Endodermal cell (in vitro differentiated cells): ENCODE results near the gene UROC1. TPM values are rescaled to one million over a fixed set of nuclear protein-coding genes. Genes with fewer than 3 reads are reported as not detected.

Experiments used
- DNase-seq: peaks from one replicate; pipeline ENCODE4 v3.0.0-alpha.2; 2017
- H3K27ac ChIP-seq: 2 replicates; pipeline ENCODE4 v1.5.1; 2013; ENCODE audit warnings: mild to moderate bottlenecking, low read depth, low read length, moderate library complexity
- H3K27me3 ChIP-seq: 2 replicates; pipeline ENCODE4 v1.6.1; 2013; ENCODE audit warnings: mild to moderate bottlenecking, low read length, moderate library complexity; ENCODE audit not compliant: insufficient read depth, control insufficient read depth, poor library complexity, severe bottlenecking
- H3K36me3 ChIP-seq: 2 replicates; pipeline ENCODE4 v1.7.0; 2013; ENCODE audit warnings: mild to moderate bottlenecking, low read length, moderate library complexity; ENCODE audit not compliant: control insufficient read depth, insufficient read depth
- H3K4me1 ChIP-seq: one replicate; pipeline ENCODE4 v1.7.0; 2013; ENCODE audit warnings: low read length; ENCODE audit not compliant: control insufficient read depth, insufficient read depth
- H3K4me3 ChIP-seq: 2 replicates; pipeline ENCODE4 v1.5.1; 2013; ENCODE audit warnings: mild to moderate bottlenecking, low read length, moderate library complexity
- H3K9ac ChIP-seq: 2 replicates; pipeline ENCODE4 v1.6.1; 2013; ENCODE audit warnings: mild to moderate bottlenecking, low read length, moderate library complexity; ENCODE audit not compliant: poor library complexity, severe bottlenecking; ENCODE audit errors: extremely low read depth
- H3K9me3 ChIP-seq: 2 replicates; pipeline ENCODE4 v1.6.1; 2013; ENCODE audit warnings: mild to moderate bottlenecking, low read length, moderate library complexity; ENCODE audit not compliant: control insufficient read depth
- H3K27ac Mint-ChIP-seq: 2 replicates; pipeline ENCODE4 v1.8.0; 2020; ENCODE audit warnings: mixed read lengths
- H3K27me3 Mint-ChIP-seq: 2 replicates; pipeline ENCODE4 v1.8.0; 2021; ENCODE audit warnings: mild to moderate bottlenecking, mixed read lengths; ENCODE audit not compliant: insufficient read depth
- H3K36me3 Mint-ChIP-seq: 2 replicates; pipeline ENCODE4 v1.8.0; 2020; ENCODE audit warnings: low read depth, mixed read lengths
- H3K4me1 Mint-ChIP-seq: 2 replicates; pipeline ENCODE4 v1.8.0; 2020; ENCODE audit warnings: mixed read lengths
- H3K4me3 Mint-ChIP-seq: 2 replicates; pipeline ENCODE4 v1.8.0; 2020; ENCODE audit warnings: mild to moderate bottlenecking, moderate library complexity, mixed read lengths
- H3K9me3 Mint-ChIP-seq: 2 replicates; pipeline ENCODE4 v1.8.0; 2020; ENCODE audit warnings: mild to moderate bottlenecking, mixed read lengths
- CTCF ChIP-seq: fragments of 200-600 bp; sonication (generic); conservative IDR thresholded peaks from 2 replicates; pipeline ENCODE4 v1.5.0; 2021; ENCODE audit warnings: antibody characterized with exemption, mild to moderate bottlenecking
- WGBS, 2 experiments: methylation state at CpG; one replicate each; pipeline versions ENCODE4 v1.1.5 to v1.1.7; 2013; ENCODE audit warnings: missing lambda C conversion rate in 2 of 2, mixed read lengths in 1 of 2; ENCODE audit not compliant: insufficient coverage in 1 of 2, insufficient read length in 1 of 2; 5-methylcytosine and 5-hydroxymethylcytosine counted together
- total RNA-seq, 2 donors: library from RNA; stranded (reverse); fragmentation: NEBNext Ultra II Directional in 1 of 2; extraction: Animal tissue kit (Norgen Biotek cat#: 25700) in 1 of 2; gene quantifications; 2 replicates in 1 of 2; 3 replicates in 1 of 2; pipeline ENCODE4 v1.2.1, GENCODE V29; 2021

Gene UROC1
- total RNA-seq, 2 donors from 2014 or later: not detected

GRCh38 chr3:126448136-126448892 lies 69.3 kb downstream of the UROC1 start:
- Histone ChIP-seq H3K9ac (no peak overlapping the region), H3K4me1 (no peaks in the 10 kb centered on the region), H3K27me3 (no peaks in the 10 kb centered on the region), H3K36me3 (peaks cover 49% of the 10 kb centered on the region), H3K4me3 (no peak overlapping the region), H3K9me3 (no peaks in the 10 kb centered on the region), H3K27ac (no peak overlapping the region)
- peak; percentile 46 for DNase-seq
- no peak overlapping the region for H3K4me3 Mint-ChIP-seq
- no peak overlapping the region for H3K27ac Mint-ChIP-seq
- H3K36me3 Mint-ChIP-seq: peaks cover 14% of the 10 kb centered on the region
- no peaks in the 10 kb centered on the region for H3K27me3 Mint-ChIP-seq
- no peaks in the 10 kb centered on the region for H3K9me3 Mint-ChIP-seq
- TF ChIP-seq CTCF: no peak
- no peaks in the 10 kb centered on the region for H3K4me1 Mint-ChIP-seq
- WGBS, 2 experiments: 92 to 93% methylated on average over 6 to 17 of the region's 17 CpGs

- no peak overlapping the region for H3K27ac Mint-ChIP-seq
- no peaks in the 10 kb centered on the region for H3K9me3 ChIP-seq
- peaks cover 42% of the 10 kb centered on the region for H3K36me3 ChIP-seq
- no peak overlapping the region for H3K4me3 ChIP-seq
- DNase-seq: peak; percentile 28
- no peak overlapping the region for H3K4me3 Mint-ChIP-seq
- H3K9me3 Mint-ChIP-seq: no peaks in the 10 kb centered on the region
- WGBS, 2 experiments: 88 to 96% methylated on average over 10 to 12 of the region's 12 CpGs
- H3K9ac ChIP-seq: no peak overlapping the region
- H3K36me3 Mint-ChIP-seq: peaks cover 17% of the 10 kb centered on the region
- no peaks in the 10 kb centered on the region for H3K27me3 Mint-ChIP-seq
- no peaks in the 10 kb centered on the region for H3K4me1 Mint-ChIP-seq
- H3K4me1 ChIP-seq: no peaks in the 10 kb centered on the region
- no peak for TF ChIP-seq CTCF
- no peak overlapping the region for H3K27ac ChIP-seq
- H3K27me3 ChIP-seq: no peaks in the 10 kb centered on the region
These were observed 70.0 kb downstream of the UROC1 start for GRCh38 chr3:126447456-126448106.

GRCh38 chr3:126446791-126447190 lies 70.8 kb downstream of the UROC1 start:
- peaks cover 38% of the 10 kb centered on the region for H3K36me3 ChIP-seq
- WGBS, 2 experiments: 77% methylated on average over 2 of the region's 2 CpGs; no CpG with 5 or more reads in 1 of the 2 experiments
- TF ChIP-seq CTCF: no peak
- peak; percentile 45 for DNase-seq
- H3K4me3 ChIP-seq: no peak overlapping the region
- peaks cover 15% of the 10 kb centered on the region for H3K36me3 Mint-ChIP-seq
- no peaks in the 10 kb centered on the region for H3K4me1 Mint-ChIP-seq
- no peaks in the 10 kb centered on the region for H3K9me3 Mint-ChIP-seq
- H3K27ac ChIP-seq: no peak overlapping the region
- no peaks in the 10 kb centered on the region for H3K27me3 ChIP-seq
- H3K4me1 ChIP-seq: no peaks in the 10 kb centered on the region
- H3K9ac ChIP-seq: no peak overlapping the region
- H3K9me3 ChIP-seq: no peaks in the 10 kb centered on the region
- no peaks in the 10 kb centered on the region for H3K27me3 Mint-ChIP-seq
- H3K4me3 Mint-ChIP-seq: no peak overlapping the region
- peak overlapping the region; percentile 67 for H3K27ac Mint-ChIP-seq
